Neural cell (in vitro differentiated cells): ENCODE results near the gene SPTB. TPM values are rescaled to one million over a fixed set of nuclear protein-coding genes. Genes with fewer than 3 reads are reported as not detected.

Source experiments
- H2AFZ ChIP-seq: fragments of 200-600, 300-800 bp; sonication (generic), shearing (Covaris generic); 2 replicates; pipeline ENCODE4 v1.6.0; 2014; ENCODE audit warnings: low read depth, mild to moderate bottlenecking, antibody characterized with exemption, low read length, moderate library complexity
- H3F3A ChIP-seq: fragments of 200-600 bp; shearing (Covaris generic); 2 replicates; pipeline ENCODE4 v1.6.1; 2016; ENCODE audit warnings: mild to moderate bottlenecking, moderate library complexity, mixed read lengths, antibody characterized with exemption, low read length; ENCODE audit not compliant: insufficient read depth, poor library complexity, severe bottlenecking
- H3K27ac ChIP-seq: fragments of 200-600, 300-800 bp; sonication (generic), shearing (Covaris generic); 2 replicates; pipeline ENCODE4 v1.5.1; 2014; ENCODE audit warnings: mild to moderate bottlenecking, low read length, moderate library complexity
- H3K27me3 ChIP-seq: fragments of 300-800, 200-600 bp; sonication (generic), shearing (Covaris generic); 2 replicates; pipeline ENCODE4 v1.6.0; 2014; ENCODE audit warnings: mild to moderate bottlenecking, low read depth, low read length, moderate library complexity; ENCODE audit not compliant: insufficient read depth
- H3K36me3 ChIP-seq: fragments of 300-800, 200-600 bp; sonication (generic), shearing (Covaris generic); 2 replicates; pipeline ENCODE4 v1.5.1; 2014; ENCODE audit warnings: mild to moderate bottlenecking, antibody characterized with exemption, low read length, moderate library complexity; ENCODE audit not compliant: insufficient read depth
- H3K4me2 ChIP-seq: fragments of 300-800, 200-600 bp; sonication (generic), shearing (Covaris generic); 2 replicates; pipeline ENCODE4 v1.6.0; 2014; ENCODE audit warnings: mild to moderate bottlenecking, low read length
- H3K4me3 ChIP-seq: fragments of 300-800, 200-600 bp; sonication (generic), shearing (Covaris generic); 2 replicates; pipeline ENCODE4 v1.5.1; 2014; ENCODE audit warnings: mild to moderate bottlenecking, low read length, moderate library complexity
- H3K79me2 ChIP-seq: fragments of 200-600 bp; shearing (Covaris generic); replicated peaks from 2 replicates; pipeline ENCODE4 v1.6.0; 2014; ENCODE audit warnings: mild to moderate bottlenecking, low read length, moderate library complexity; ENCODE audit not compliant: insufficient read depth
- H3K9ac ChIP-seq: fragments of 300-800, 200-600 bp; sonication (generic), shearing (Covaris generic); 2 replicates; pipeline ENCODE4 v1.6.1; 2016; ENCODE audit warnings: mild to moderate bottlenecking, low read length, mixed read lengths
- H3K9me2 ChIP-seq: fragments of 200-600 bp; shearing (Covaris generic); 2 replicates; pipeline ENCODE4 v1.6.1; 2016; ENCODE audit warnings: mild to moderate bottlenecking, low read length, mixed read lengths; ENCODE audit not compliant: insufficient read depth
- H3K9me3 ChIP-seq: fragments of 200-600, 300-800 bp; sonication (generic), shearing (Covaris generic); 2 replicates; pipeline ENCODE4 v1.6.1; 2016; ENCODE audit warnings: mild to moderate bottlenecking, mixed run types, low read length, moderate library complexity, mixed read lengths
- H4K20me1 ChIP-seq: fragments of 200-600 bp; shearing (Covaris generic); 2 replicates; pipeline ENCODE4 v1.6.1; 2016; ENCODE audit warnings: mild to moderate bottlenecking, mixed run types; ENCODE audit not compliant: insufficient read depth
- EP300 ChIP-seq: fragments of 450-650 bp; conservative IDR thresholded peaks from 2 replicates; pipeline ENCODE4 v1.6.1; 2014; ENCODE audit warnings: antibody characterized with exemption, mild to moderate bottlenecking, moderate library complexity; ENCODE audit not compliant: poor library complexity, severe bottlenecking
- EZH2 ChIP-seq: fragments of 200-600, 300-800 bp; shearing (Covaris generic), sonication (generic); IDR thresholded peaks from 2 replicates; pipeline ENCODE4 v1.6.1; 2014; ENCODE audit warnings: antibody characterized with exemption, low read length, borderline replicate concordance, mild to moderate bottlenecking; ENCODE audit not compliant: insufficient read depth, poor library complexity, severe bottlenecking
- MXI1 ChIP-seq: fragments of 450-650 bp; conservative IDR thresholded peaks from 2 replicates; pipeline ENCODE4 v1.6.1; 2014; ENCODE audit warnings: antibody characterized with exemption, mild to moderate bottlenecking; ENCODE audit not compliant: poor library complexity, severe bottlenecking
- POLR2AphosphoS5 ChIP-seq: IDR thresholded peaks from 2 replicates; pipeline ENCODE4 v1.6.1; 2012
- RAD21 ChIP-seq: fragments of 450-650 bp; conservative IDR thresholded peaks from 2 replicates; pipeline ENCODE4 v1.6.1; 2014; ENCODE audit warnings: antibody characterized with exemption, mild to moderate bottlenecking, moderate library complexity
- SMC3 ChIP-seq: fragments of 450-650 bp; conservative IDR thresholded peaks from 2 replicates; pipeline ENCODE4 v1.6.1; 2014; ENCODE audit warnings: antibody characterized with exemption, mild to moderate bottlenecking, moderate library complexity; ENCODE audit not compliant: poor library complexity
- TAF1 ChIP-seq: IDR thresholded peaks from 2 replicates; pipeline ENCODE4 v1.6.1; 2012; ENCODE audit warnings: low read depth
- polyA plus RNA-seq: library from polyadenylated mRNA; depleted of rRNA; stranded (reverse); fragments of >200 nt; gene quantifications from 2 replicates; pipeline ENCODE4 v1.2.3, GENCODE V29; 2014
- TF ChIP-seq, protein P1 (sequence below): IDR thresholded peaks from 2 replicates; pipeline ENCODE4 v1.6.1; 2012; ENCODE audit warnings: borderline replicate concordance
- TF ChIP-seq, protein P2 (sequence below): fragments of 450-650 bp; IDR thresholded peaks from 2 replicates; pipeline ENCODE4 v1.5.1; 2014; ENCODE audit warnings: antibody characterized with exemption, mild to moderate bottlenecking, moderate library complexity; ENCODE audit not compliant: poor library complexity, severe bottlenecking

Gene SPTB
- polyA plus RNA-seq, 1 donor from 2014 or later = 1.9 TPM

DNA sequence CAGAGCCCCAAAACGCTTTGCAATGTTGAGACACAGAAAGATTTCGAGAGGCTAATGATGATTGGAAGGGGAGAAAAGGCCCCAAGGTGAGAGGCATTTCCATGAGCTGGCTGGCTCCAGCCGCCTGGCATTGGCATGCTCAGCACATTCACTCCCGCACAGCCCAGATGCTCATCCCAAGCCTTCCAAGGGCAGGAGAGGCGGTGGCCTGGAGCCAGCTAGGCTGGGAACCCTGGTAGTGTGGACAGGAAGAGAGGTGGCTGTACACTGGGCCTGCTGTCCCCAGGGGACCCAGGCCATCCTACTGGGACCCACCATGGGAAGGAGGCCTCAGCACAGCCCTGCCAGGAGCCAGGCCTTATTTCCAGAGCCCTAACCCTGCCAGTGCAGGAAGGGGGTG is 72.2 kb downstream of the SPTB start:
- Histone ChIP-seq H3K27ac (no peak overlapping the region), H3K79me2 (no peaks in the 10 kb centered on the region), H3K9me3 (no peaks in the 10 kb centered on the region), H3K36me3 (no peaks in the 10 kb centered on the region), H2AFZ (no peak overlapping the region), H3K27me3 (no peaks in the 10 kb centered on the region), H3K9ac (no peak overlapping the region), H3K4me3 (no peak overlapping the region), H3K9me2 (no peaks in the 10 kb centered on the region), H3K4me2 (no peak overlapping the region), H4K20me1 (no peaks in the 10 kb centered on the region), H3F3A (no peaks in the 10 kb centered on the region)
- TF ChIP-seq MXI1 = no peak
- TF ChIP-seq, protein P1, sequence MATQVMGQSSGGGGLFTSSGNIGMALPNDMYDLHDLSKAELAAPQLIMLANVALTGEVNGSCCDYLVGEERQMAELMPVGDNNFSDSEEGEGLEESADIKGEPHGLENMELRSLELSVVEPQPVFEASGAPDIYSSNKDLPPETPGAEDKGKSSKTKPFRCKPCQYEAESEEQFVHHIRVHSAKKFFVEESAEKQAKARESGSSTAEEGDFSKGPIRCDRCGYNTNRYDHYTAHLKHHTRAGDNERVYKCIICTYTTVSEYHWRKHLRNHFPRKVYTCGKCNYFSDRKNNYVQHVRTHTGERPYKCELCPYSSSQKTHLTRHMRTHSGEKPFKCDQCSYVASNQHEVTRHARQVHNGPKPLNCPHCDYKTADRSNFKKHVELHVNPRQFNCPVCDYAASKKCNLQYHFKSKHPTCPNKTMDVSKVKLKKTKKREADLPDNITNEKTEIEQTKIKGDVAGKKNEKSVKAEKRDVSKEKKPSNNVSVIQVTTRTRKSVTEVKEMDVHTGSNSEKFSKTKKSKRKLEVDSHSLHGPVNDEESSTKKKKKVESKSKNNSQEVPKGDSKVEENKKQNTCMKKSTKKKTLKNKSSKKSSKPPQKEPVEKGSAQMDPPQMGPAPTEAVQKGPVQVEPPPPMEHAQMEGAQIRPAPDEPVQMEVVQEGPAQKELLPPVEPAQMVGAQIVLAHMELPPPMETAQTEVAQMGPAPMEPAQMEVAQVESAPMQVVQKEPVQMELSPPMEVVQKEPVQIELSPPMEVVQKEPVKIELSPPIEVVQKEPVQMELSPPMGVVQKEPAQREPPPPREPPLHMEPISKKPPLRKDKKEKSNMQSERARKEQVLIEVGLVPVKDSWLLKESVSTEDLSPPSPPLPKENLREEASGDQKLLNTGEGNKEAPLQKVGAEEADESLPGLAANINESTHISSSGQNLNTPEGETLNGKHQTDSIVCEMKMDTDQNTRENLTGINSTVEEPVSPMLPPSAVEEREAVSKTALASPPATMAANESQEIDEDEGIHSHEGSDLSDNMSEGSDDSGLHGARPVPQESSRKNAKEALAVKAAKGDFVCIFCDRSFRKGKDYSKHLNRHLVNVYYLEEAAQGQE = no peak
- no peak for TF ChIP-seq EZH2
- TF ChIP-seq RAD21 = no peak
- no peak for TF ChIP-seq TAF1
- no peak for TF ChIP-seq EP300

DNA sequence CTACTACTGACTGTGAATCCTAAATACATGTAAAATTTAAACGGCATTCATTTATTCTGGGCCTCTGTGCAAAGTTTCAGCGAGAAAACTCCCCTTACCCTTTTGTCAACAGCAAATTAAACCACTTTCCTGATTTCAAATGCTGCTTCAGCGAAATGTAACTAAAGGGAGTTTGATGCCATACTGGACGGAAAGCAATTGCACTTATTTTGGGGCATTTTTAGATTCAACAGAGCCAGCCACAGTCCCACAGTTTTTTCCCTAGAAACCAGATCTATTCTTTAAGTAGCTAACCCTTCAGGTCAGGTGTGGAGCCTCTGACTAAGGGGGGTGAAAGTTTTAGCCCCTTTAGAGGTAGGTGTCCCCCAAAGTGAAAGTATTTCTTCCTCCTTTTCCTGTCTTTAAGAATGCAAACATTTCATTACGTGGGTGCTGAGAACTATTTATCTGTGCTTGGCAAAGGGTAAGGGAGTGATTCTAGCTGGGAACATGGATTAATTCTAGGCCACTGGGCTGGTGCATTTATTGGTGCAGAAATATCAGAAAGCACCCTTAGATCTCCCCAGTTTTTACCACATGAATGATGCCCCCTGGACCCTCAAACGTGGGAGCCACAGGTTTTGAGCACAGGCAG is 72.7 kb downstream of the SPTB start:
- Histone ChIP-seq H2AFZ (no peak overlapping the region), H4K20me1 (no peaks in the 10 kb centered on the region), H3K27ac (no peak overlapping the region), H3K79me2 (no peaks in the 10 kb centered on the region), H3K4me3 (no peak overlapping the region), H3K9me2 (no peaks in the 10 kb centered on the region), H3K27me3 (no peaks in the 10 kb centered on the region), H3K36me3 (no peaks in the 10 kb centered on the region), H3K9me3 (no peaks in the 10 kb centered on the region), H3F3A (no peaks in the 10 kb centered on the region), H3K4me2 (no peak overlapping the region), H3K9ac (no peak overlapping the region)
- TF ChIP-seq, protein P2, sequence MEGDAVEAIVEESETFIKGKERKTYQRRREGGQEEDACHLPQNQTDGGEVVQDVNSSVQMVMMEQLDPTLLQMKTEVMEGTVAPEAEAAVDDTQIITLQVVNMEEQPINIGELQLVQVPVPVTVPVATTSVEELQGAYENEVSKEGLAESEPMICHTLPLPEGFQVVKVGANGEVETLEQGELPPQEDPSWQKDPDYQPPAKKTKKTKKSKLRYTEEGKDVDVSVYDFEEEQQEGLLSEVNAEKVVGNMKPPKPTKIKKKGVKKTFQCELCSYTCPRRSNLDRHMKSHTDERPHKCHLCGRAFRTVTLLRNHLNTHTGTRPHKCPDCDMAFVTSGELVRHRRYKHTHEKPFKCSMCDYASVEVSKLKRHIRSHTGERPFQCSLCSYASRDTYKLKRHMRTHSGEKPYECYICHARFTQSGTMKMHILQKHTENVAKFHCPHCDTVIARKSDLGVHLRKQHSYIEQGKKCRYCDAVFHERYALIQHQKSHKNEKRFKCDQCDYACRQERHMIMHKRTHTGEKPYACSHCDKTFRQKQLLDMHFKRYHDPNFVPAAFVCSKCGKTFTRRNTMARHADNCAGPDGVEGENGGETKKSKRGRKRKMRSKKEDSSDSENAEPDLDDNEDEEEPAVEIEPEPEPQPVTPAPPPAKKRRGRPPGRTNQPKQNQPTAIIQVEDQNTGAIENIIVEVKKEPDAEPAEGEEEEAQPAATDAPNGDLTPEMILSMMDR = no peak
- TF ChIP-seq MXI1 (no peak), EP300 (no peak), TAF1 (no peak), EZH2 (no peak), SMC3 (no peak), RAD21 (no peak), POLR2AphosphoS5 (no peak)
- TF ChIP-seq, protein P1 = no peak
